CD4-positive, alpha-beta memory T cell (primary cell): ENCODE data around the gene GPR12. TPM values are rescaled to one million over a fixed set of nuclear protein-coding genes. Genes with fewer than 3 reads are reported as not detected.
A peak's percentile ranks its signal among the peaks of the same experiment; 100 is the strongest.
"Not testable (repeated sequence)": the region's sequence is repeated elsewhere in the genome, so short reads cannot be mapped to it uniquely, and the experiment has no call there.

Experiments used
- CTCF ChIA-PET: fragments of 350-600 bp; sonication (Branson Sonifier 250); formaldehyde crosslinking; loops from one replicate; lab custom pipeline; 2021; ENCODE audit warnings: inconsistent platforms; ENCODE audit not compliant: partially characterized antibody; lab: Charles Lee
- POLR2A ChIA-PET: fragments of 350-600 bp; sonication (Branson Sonifier 250); formaldehyde crosslinking; loops from one replicate; lab custom pipeline; 2021; ENCODE audit not compliant: partially characterized antibody; lab: Charles Lee
- DNase-seq, 5 donors: peaks; one replicate each; pipeline versions ENCODE4 v3.0.0 to v3.0.0-alpha.2; 2020 to 2022; ENCODE audit warnings: mixed read lengths in 1 of 5
- H3K27ac ChIP-seq: one replicate; pipeline ENCODE4 v1.7.0; 2013; ENCODE audit warnings: low read depth, low read length
- H3K27me3 ChIP-seq: 2 replicates; pipeline ENCODE4 v1.7.0; 2013; ENCODE audit warnings: mild to moderate bottlenecking, low read length, moderate library complexity; ENCODE audit not compliant: insufficient read depth
- H3K36me3 ChIP-seq: 2 replicates; pipeline ENCODE4 v1.7.0; 2013; ENCODE audit warnings: mild to moderate bottlenecking, low read length, moderate library complexity; ENCODE audit not compliant: insufficient read depth
- H3K4me1 ChIP-seq: 2 replicates; pipeline ENCODE4 v1.7.0; 2013; ENCODE audit warnings: mild to moderate bottlenecking, low read length, moderate library complexity; ENCODE audit not compliant: insufficient read depth
- H3K4me3 ChIP-seq, 2 donors: one replicate each; pipeline ENCODE4 v1.7.0; 2013; ENCODE audit warnings: low read length in 2 of 2, mild to moderate bottlenecking in 1 of 2
- H3K9me3 ChIP-seq, 2 donors: one replicate each; pipeline ENCODE4 v1.7.0; 2013; ENCODE audit warnings: low read length in 2 of 2, control low read depth in 1 of 2; ENCODE audit not compliant: control insufficient read depth in 1 of 2
- H3K27ac Mint-ChIP-seq, 7 donors: one replicate each; pipeline ENCODE4 v1.8.0; 2020 to 2021; ENCODE audit warnings: mixed read lengths in 7 of 7, mild to moderate bottlenecking in 6 of 7, inconsistent platforms in 3 of 7, moderate library complexity in 3 of 7
- H3K27me3 Mint-ChIP-seq, 2 donors: one replicate each; pipeline ENCODE4 v1.8.0; 2020 to 2021; ENCODE audit warnings: mixed read lengths in 2 of 2
- H3K36me3 Mint-ChIP-seq, 2 donors: one replicate each; pipeline ENCODE4 v1.8.0; 2020 to 2021; ENCODE audit warnings: mixed read lengths in 2 of 2, inconsistent platforms in 1 of 2, mild to moderate bottlenecking in 1 of 2
- H3K4me1 Mint-ChIP-seq, 4 donors: one replicate each; pipeline ENCODE4 v1.8.0; 2020 to 2021; ENCODE audit warnings: mixed read lengths in 4 of 4, mild to moderate bottlenecking in 1 of 4
- H3K4me3 Mint-ChIP-seq, 8 donors: one replicate each; pipeline ENCODE4 v1.8.0; 2020 to 2021; ENCODE audit warnings: mixed read lengths in 8 of 8, mild to moderate bottlenecking in 7 of 8, moderate library complexity in 6 of 8, inconsistent platforms in 3 of 8
- H3K9me3 Mint-ChIP-seq, 8 donors: one replicate each; pipeline ENCODE4 v1.8.0; 2020 to 2021; ENCODE audit warnings: mixed read lengths in 8 of 8, mild to moderate bottlenecking in 5 of 8, inconsistent platforms in 3 of 8, moderate library complexity in 1 of 8
- intact Hi-C: fragments of 100-400 bp; cut with micrococcal nuclease; formaldehyde crosslinking; loops from one replicate; pipeline ENCODE4 v1.15.1; 2023
- polyA plus RNA-seq, 2 donors: library from polyadenylated mRNA; unstranded; fragments of 300-500 nt; fragmentation: Illumina TruSeq; gene quantifications; one replicate each; pipeline ENCODE4 v1.2.3, GENCODE V29; 2021
- total RNA-seq, 2 experiments: library from RNA; stranded (reverse); gene quantifications; one replicate each; pipeline ENCODE4 v1.2.3, GENCODE V29; 2021

GPR12 gene
- total and polyA plus RNA-seq, 4 experiments from 2014 or later: not detected

- peaks cover 19% of the 10 kb centered on the region for H3K4me1 ChIP-seq
- intact Hi-C loops, H3K4me3 ChIP-seq, CTCF ChIA-PET, H3K27ac ChIP-seq, H3K27me3 Mint-ChIP-seq, H3K9me3 Mint-ChIP-seq, H3K36me3 ChIP-seq, H3K4me3 Mint-ChIP-seq, H3K27ac Mint-ChIP-seq, H3K9me3 ChIP-seq, DNase-seq, H3K27me3 ChIP-seq, POLR2A ChIA-PET, H3K36me3 Mint-ChIP-seq: not testable (repeated sequence)
- H3K4me1 Mint-ChIP-seq: peaks cover 16 to 31% (median 24%) of the 10 kb centered on the region in 4 donors
These were observed 37.0 kb downstream of the GPR12 start for GRCh38 chr13:26723620-26724019.

- Mint-ChIP-seq H3K4me1 (peaks cover 16 to 31% (median 24%) of the 10 kb centered on the region in 4 donors), H3K9me3 (peaks cover 0 to 1% (median 0%) of the 10 kb centered on the region in 8 donors), H3K27ac (peak overlapping the region in 6 of 7 donors; percentile 0 to 83 (median 62)), H3K36me3 (no peaks in the 10 kb centered on the region), H3K27me3 (no peaks in the 10 kb centered on the region), H3K4me3 (peak overlapping the region in 6 of 8 donors; percentile 18 to 89 (median 84))
- peaks cover 19% of the 10 kb centered on the region for H3K4me1 ChIP-seq
- POLR2A ChIA-PET: no interaction called here
- no peaks in the 10 kb centered on the region for H3K36me3 ChIP-seq
- H3K27ac ChIP-seq: no peak overlapping the region
- H3K27me3 ChIP-seq: no peaks in the 10 kb centered on the region
- H3K4me3 ChIP-seq: no peak overlapping the region
- no peak for DNase-seq
- CTCF ChIA-PET: interaction anchor here (1.1 to 1.5 kb wide), 2 partner anchors 16 to 24 kb away, joined by 3 read pairs; no protein-coding TSS in a partner anchor
- H3K9me3 ChIP-seq: no peaks in the 10 kb centered on the region
- intact Hi-C loops: no loop called here
These were observed 38.3 kb downstream of the GPR12 start for GRCh38 chr13:26722321-26722720.

- Histone ChIP-seq H3K36me3 (no peaks in the 10 kb centered on the region), H3K4me3 (peak overlapping the region in 1 of 2 donors; percentile 21), H3K27ac (peak overlapping the region; percentile 20), H3K4me1 (peaks cover 19% of the 10 kb centered on the region), H3K27me3 (no peaks in the 10 kb centered on the region), H3K9me3 (no peaks in the 10 kb centered on the region)
- Mint-ChIP-seq H3K27ac (peak overlapping the region; percentile 31 to 93 (median 79)), H3K27me3 (no peaks in the 10 kb centered on the region), H3K36me3 (no peaks in the 10 kb centered on the region), H3K4me3 (peak overlapping the region; percentile 80 to 92 (median 86)), H3K9me3 (peaks cover 0 to 1% (median 0%) of the 10 kb centered on the region in 8 donors), H3K4me1 (peaks cover 16 to 31% (median 24%) of the 10 kb centered on the region in 4 donors)
- intact Hi-C loops: no loop called here
- ChIA-PET CTCF (interaction anchor here (0.9 to 1.8 kb wide), 4 partner anchors 16 to 208 kb away, joined by 3 to 8 read pairs (median 4); no protein-coding TSS in a partner anchor), POLR2A (interaction anchor here (1.0 kb wide), 1 partner anchor 64 kb away, joined by 3 read pairs; no protein-coding TSS in a partner anchor)
- DNase-seq: peak; percentile 27 to 47 (median 31)
These were observed 39.1 kb downstream of the GPR12 start for GRCh38 chr13:26721251-26722121.

- no peaks in the 10 kb centered on the region for H3K9me3 ChIP-seq
- POLR2A ChIA-PET: no interaction called here
- H3K4me3 ChIP-seq: no peak overlapping the region
- no peaks in the 10 kb centered on the region for H3K36me3 ChIP-seq
- no peak overlapping the region for H3K4me3 Mint-ChIP-seq
- no peaks in the 10 kb centered on the region for H3K36me3 Mint-ChIP-seq
- no peak overlapping the region for H3K27ac ChIP-seq
- CTCF ChIA-PET: interaction anchor here (0.6 to 2.3 kb wide), 6 partner anchors 13 to 551 kb away, joined by 3 to 10 read pairs (median 6); partner anchors contain the start of gene RASL11A
- intact Hi-C loops: no loop called here
- no peaks in the 10 kb centered on the region for H3K27me3 ChIP-seq
- H3K9me3 Mint-ChIP-seq: no peaks in the 10 kb centered on the region
- peaks cover 16 to 30% (median 23%) of the 10 kb centered on the region in 4 donors for H3K4me1 Mint-ChIP-seq
- peak overlapping the region in 1 of 7 donors; percentile 70 for H3K27ac Mint-ChIP-seq
- no peaks in the 10 kb centered on the region for H3K27me3 Mint-ChIP-seq
- peaks cover 19% of the 10 kb centered on the region for H3K4me1 ChIP-seq
- no peak for DNase-seq
These were observed 41.1 kb downstream of the GPR12 start for GRCh38 chr13:26719356-26719945.

- POLR2A ChIA-PET: no interaction called here
- Mint-ChIP-seq H3K36me3 (no peaks in the 10 kb centered on the region), H3K4me1 (peaks cover 16 to 30% (median 23%) of the 10 kb centered on the region in 4 donors)
These were observed 41.7 kb downstream of the GPR12 start for GRCh38 chr13:26718872-26719271.

GRCh38 chr13:26718146-26718545 is 42.4 kb downstream of the GPR12 start:
- ChIA-PET POLR2A (no interaction called here), CTCF (no interaction called here)
- Histone ChIP-seq H3K4me3 (no peak overlapping the region), H3K9me3 (no peaks in the 10 kb centered on the region), H3K4me1 (peaks cover 19% of the 10 kb centered on the region), H3K27me3 (no peaks in the 10 kb centered on the region), H3K36me3 (no peaks in the 10 kb centered on the region), H3K27ac (no peak overlapping the region)
- H3K36me3 Mint-ChIP-seq: no peaks in the 10 kb centered on the region
- peaks cover 16 to 30% (median 23%) of the 10 kb centered on the region in 4 donors for H3K4me1 Mint-ChIP-seq
- H3K27me3 Mint-ChIP-seq: no peaks in the 10 kb centered on the region
- no peak overlapping the region for H3K4me3 Mint-ChIP-seq
- intact Hi-C loops: no loop called here
- no peak for DNase-seq
- H3K27ac Mint-ChIP-seq: no peak overlapping the region
- no peaks in the 10 kb centered on the region for H3K9me3 Mint-ChIP-seq

More at GRCh38 chr13:26718872-26719271, 41.7 kb downstream of the GPR12 start:
- no peak overlapping the region for H3K4me3 ChIP-seq
- no peak for DNase-seq
- H3K27me3 ChIP-seq: no peaks in the 10 kb centered on the region
- no peaks in the 10 kb centered on the region for H3K9me3 Mint-ChIP-seq
- no peaks in the 10 kb centered on the region for H3K27me3 Mint-ChIP-seq
- H3K27ac ChIP-seq: no peak overlapping the region
- H3K4me1 ChIP-seq: peaks cover 19% of the 10 kb centered on the region
- peak overlapping the region in 1 of 7 donors; percentile 46 for H3K27ac Mint-ChIP-seq
- intact Hi-C loops: no loop called here
- H3K9me3 ChIP-seq: no peaks in the 10 kb centered on the region
- H3K36me3 ChIP-seq: no peaks in the 10 kb centered on the region
- no peak overlapping the region for H3K4me3 Mint-ChIP-seq
- CTCF ChIA-PET: interaction anchor here (1.3 to 2.3 kb wide), 2 partner anchors 12 to 20 kb away, joined by 3 to 10 read pairs; no protein-coding TSS in a partner anchor

GRCh38 chr13:26716984-26717383 is 43.6 kb downstream of the GPR12 start:
- Mint-ChIP-seq H3K4me3 (no peak overlapping the region), H3K27me3 (no peaks in the 10 kb centered on the region), H3K4me1 (peaks cover 11 to 25% (median 18%) of the 10 kb centered on the region in 4 donors), H3K36me3 (no peaks in the 10 kb centered on the region), H3K9me3 (peaks cover 0 to 5% (median 0%) of the 10 kb centered on the region in 8 donors), H3K27ac (no peak overlapping the region)
- Histone ChIP-seq H3K27ac (no peak overlapping the region), H3K4me1 (peaks cover 14% of the 10 kb centered on the region), H3K4me3 (no peak overlapping the region), H3K36me3 (no peaks in the 10 kb centered on the region), H3K27me3 (no peaks in the 10 kb centered on the region), H3K9me3 (no peaks in the 10 kb centered on the region)
- ChIA-PET POLR2A (no interaction called here), CTCF (no interaction called here)
- no peak for DNase-seq
- intact Hi-C loops: no loop called here
